ENCODE measurements around the gene AP2M1. TPM values are rescaled to one million over a fixed set of nuclear protein-coding genes. Genes with fewer than 3 reads are reported as not detected.

Gene AP2M1
- total and polyA plus RNA-seq, 4 donors, result 153 to 333 (median 251) TPM

- peaks cover 0 to 39% (median 33%) of the 10 kb centered on the region in 3 donors for H3K27me3 ChIP-seq (ENCODE audit: control insufficient read depth in 3 of 3, insufficient read depth in 3 of 3, low read length in 2 of 3)
- ATAC-seq (ENCODE audit: insufficient read depth, low FRiP score) (no peak), DNase-seq (no peak)
- no peak overlapping the region for H3K27ac ChIP-seq (ENCODE audit: low read depth in 1 of 2, low read length in 1 of 2)
- no peak overlapping the region for H3K4me3 ChIP-seq
- H3K4me1 ChIP-seq (ENCODE audit: control insufficient read depth in 5 of 5, insufficient read depth in 5 of 5, low read length in 5 of 5), result peaks cover 0 to 11% (median 6%) of the 10 kb centered on the region in 5 donors
- WGBS, 2 donors, result 38 to 40% methylated on average over 12 of the region's 12 CpGs
- no peaks in the 10 kb centered on the region for H3K36me3 ChIP-seq (ENCODE audit: control insufficient read depth in 4 of 4, insufficient read depth in 4 of 4, low read length in 4 of 4)
- H3K9ac ChIP-seq (ENCODE audit: insufficient read depth in 1 of 2, low read length in 2 of 2), result no peak overlapping the region
- TF ChIP-seq CTCF (IDR thresholded peaks at IDR 0.05; ENCODE audit: control extremely low read depth, extremely low read depth), result no peak
- peaks cover 0 to 2% (median 0%) of the 10 kb centered on the region in 4 donors for H3K9me3 ChIP-seq (ENCODE audit: control insufficient read depth in 4 of 4, insufficient read depth in 3 of 4, low read length in 3 of 4)
These were observed 53.9 kb downstream of the AP2M1 start for GRCh38 chr3:184228376-184229137.

GRCh38 chr3:184229394-184230080 is 54.9 kb downstream of the AP2M1 start, which contains the start of gene VWA5B2:
TSS of gene VWA5B2 (plus strand) at chr3:184229585. CDS start at chr3:184230529, 944 bp downstream.
- Histone ChIP-seq H3K27ac (ENCODE audit: low read depth in 1 of 2, low read length in 1 of 2) (no peak within 1 kb of the TSS), H3K4me3 (peak within 1 kb of the TSS; percentile 18), H3K36me3 (ENCODE audit: control insufficient read depth in 4 of 4, insufficient read depth in 4 of 4, low read length in 4 of 4) (no peaks in the 10 kb centered on the region), H3K9me3 (ENCODE audit: control insufficient read depth in 4 of 4, insufficient read depth in 3 of 4, low read length in 3 of 4) (peaks cover 0 to 2% (median 0%) of the 10 kb centered on the region in 4 donors), H3K27me3 (ENCODE audit: control insufficient read depth in 3 of 3, insufficient read depth in 3 of 3, low read length in 2 of 3) (peaks cover 0 to 39% (median 33%) of the 10 kb centered on the region in 3 donors), H3K4me1 (ENCODE audit: control insufficient read depth in 5 of 5, insufficient read depth in 5 of 5, low read length in 5 of 5) (peaks cover 0 to 11% (median 6%) of the 10 kb centered on the region in 5 donors), H3K9ac (ENCODE audit: insufficient read depth in 1 of 2, low read length in 2 of 2) (no peak within 1 kb of the TSS)
- ATAC-seq (ENCODE audit: insufficient read depth, low FRiP score) (peak; percentile 68), DNase-seq (peak; percentile 28 to 63 (median 61))
- 0 to 1% methylated on average over 52 to 66 of the region's 66 CpGs for WGBS, 2 donors
- no peak for TF ChIP-seq CTCF (IDR thresholded peaks at IDR 0.05; ENCODE audit: control extremely low read depth, extremely low read depth)

- H3K9me3 ChIP-seq (ENCODE audit: control insufficient read depth in 4 of 4, insufficient read depth in 3 of 4, low read length in 3 of 4), result peaks cover 0 to 2% (median 0%) of the 10 kb centered on the region in 4 donors
- no peak overlapping the region for H3K9ac ChIP-seq (ENCODE audit: insufficient read depth in 1 of 2, low read length in 2 of 2)
- no peaks in the 10 kb centered on the region for H3K36me3 ChIP-seq (ENCODE audit: control insufficient read depth in 4 of 4, insufficient read depth in 4 of 4, low read length in 4 of 4)
- peak overlapping the region; percentile 7 for H3K4me3 ChIP-seq
- peaks cover 0 to 11% (median 6%) of the 10 kb centered on the region in 5 donors for H3K4me1 ChIP-seq (ENCODE audit: control insufficient read depth in 5 of 5, insufficient read depth in 5 of 5, low read length in 5 of 5)
- H3K27ac ChIP-seq (ENCODE audit: low read depth in 1 of 2, low read length in 1 of 2), result no peak overlapping the region
- no peak for TF ChIP-seq CTCF (IDR thresholded peaks at IDR 0.05; ENCODE audit: control extremely low read depth, extremely low read depth)
- 1% methylated on average over 41 to 61 of the region's 61 CpGs for WGBS, 2 donors
- no peak for ATAC-seq (ENCODE audit: insufficient read depth, low FRiP score)
- no peak for DNase-seq
- H3K27me3 ChIP-seq (ENCODE audit: control insufficient read depth in 3 of 3, insufficient read depth in 3 of 3, low read length in 2 of 3), result peaks cover 0 to 39% (median 33%) of the 10 kb centered on the region in 3 donors
These were observed 55.5 kb downstream of the AP2M1 start for GRCh38 chr3:184230081-184230602.
